H1 (cell line): ENCODE data around the gene NXPH3. TPM values are rescaled to one million over a fixed set of nuclear protein-coding genes. Genes with fewer than 3 reads are reported as not detected.

ENCODE experiments used
- ATF3 ChIP-seq: IDR thresholded peaks from 2 replicates; pipeline ENCODE4 v1.6.1; 2011; ENCODE audit warnings: low read depth, mild to moderate bottlenecking, low read length; ENCODE audit not compliant: insufficient read depth
- CBX5 ChIP-seq: fragments of 300-800, 300-1000 bp; sonication (generic); IDR thresholded peaks from 2 replicates; pipeline ENCODE4 v1.7.1; 2016; ENCODE audit warnings: antibody characterized with exemption, low read length, low read depth
- CHD2 ChIP-seq: IDR thresholded peaks from 2 replicates; pipeline ENCODE4 v1.6.1; 2012; ENCODE audit warnings: low read length, improper control_type of control experiment
- CHD7 ChIP-seq: fragments of 300-600 bp; sonication (generic); IDR thresholded peaks from 2 replicates; pipeline ENCODE4 v1.7.1; 2012; ENCODE audit warnings: low read length, moderate library complexity, mild to moderate bottlenecking, inconsistent platforms; ENCODE audit not compliant: insufficient replicate concordance
- TCF12 ChIP-seq: IDR thresholded peaks from 2 replicates; pipeline ENCODE4 v1.6.1; 2011; ENCODE audit warnings: low read depth, mild to moderate bottlenecking, low read length
- polyA plus RNA-seq, 7 experiments: library from polyadenylated mRNA; depleted of rRNA in 3 of 7; stranded (reverse) in 5 of 7; unstranded in 2 of 7; fragments of >200 nt in 5 of 7; fragments of 200-250 nt in 2 of 7; gene quantifications; 1 replicate in 5 of 7; 2 replicates in 1 of 7; 4 replicates in 1 of 7; pipeline versions ENCODE4 v1.2.1 to v1.2.3, GENCODE V29; 2011 to 2013; ENCODE audit warnings: missing spikeins in 2 of 7, mixed read lengths in 2 of 7
- total RNA-seq: library from RNA; stranded (reverse); fragmentation: NEBNext Ultra II Directional; extraction: Animal tissue kit (Norgen Biotek cat#: 25700); gene quantifications from 2 replicates; pipeline ENCODE4 v1.2.1, GENCODE V29; 2021
- TF ChIP-seq, protein P1 (sequence below): IDR thresholded peaks from 2 replicates; pipeline ENCODE4 v1.6.1; 2012; ENCODE audit warnings: low read length, inconsistent platforms
- TF ChIP-seq, protein P2 (sequence below): IDR thresholded peaks from 2 replicates; pipeline ENCODE4 v1.6.1; 2012; ENCODE audit warnings: inconsistent platforms

The NXPH3 gene
- total and polyA plus RNA-seq, 2 of the 8 experiments (the other 6 are each of a cell fraction or from before 2014, with no cell fraction given), result 2.5 to 3.7 TPM

DNA sequence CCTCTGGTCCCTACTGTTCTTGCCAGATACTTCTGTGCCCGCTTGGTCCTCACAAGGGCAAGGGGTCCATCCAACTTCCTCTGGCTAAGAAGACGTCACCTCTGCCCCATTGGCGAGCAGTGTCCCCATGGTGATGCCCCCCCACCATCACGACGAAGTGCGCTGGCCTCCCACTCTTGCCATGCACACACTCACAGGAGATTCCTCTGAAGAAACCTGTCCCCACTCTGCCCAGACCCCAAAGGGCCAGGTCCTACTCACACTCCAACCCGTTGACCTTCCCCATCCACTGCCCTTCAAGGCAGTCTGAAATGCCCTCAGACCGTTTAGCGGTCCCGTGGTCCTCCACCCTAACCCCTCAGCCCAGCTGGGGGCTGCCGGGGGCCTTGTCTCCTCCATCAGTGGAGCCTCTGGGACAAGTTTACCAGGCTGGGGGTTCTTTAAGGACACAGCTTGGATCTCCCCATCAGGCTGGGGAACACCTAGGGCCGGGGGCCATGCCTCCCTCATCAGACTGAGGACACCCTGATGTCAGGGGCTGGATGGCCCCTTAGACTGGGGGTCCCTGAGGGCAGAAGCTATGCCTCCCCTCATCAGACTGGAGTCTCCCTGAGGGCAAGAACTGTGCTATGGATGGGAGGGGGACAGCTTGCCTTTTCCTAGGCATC lies 6.5 kb downstream of the NXPH3 start (continued):
- TF ChIP-seq CHD7, result no peak
- TF ChIP-seq, protein P1, sequence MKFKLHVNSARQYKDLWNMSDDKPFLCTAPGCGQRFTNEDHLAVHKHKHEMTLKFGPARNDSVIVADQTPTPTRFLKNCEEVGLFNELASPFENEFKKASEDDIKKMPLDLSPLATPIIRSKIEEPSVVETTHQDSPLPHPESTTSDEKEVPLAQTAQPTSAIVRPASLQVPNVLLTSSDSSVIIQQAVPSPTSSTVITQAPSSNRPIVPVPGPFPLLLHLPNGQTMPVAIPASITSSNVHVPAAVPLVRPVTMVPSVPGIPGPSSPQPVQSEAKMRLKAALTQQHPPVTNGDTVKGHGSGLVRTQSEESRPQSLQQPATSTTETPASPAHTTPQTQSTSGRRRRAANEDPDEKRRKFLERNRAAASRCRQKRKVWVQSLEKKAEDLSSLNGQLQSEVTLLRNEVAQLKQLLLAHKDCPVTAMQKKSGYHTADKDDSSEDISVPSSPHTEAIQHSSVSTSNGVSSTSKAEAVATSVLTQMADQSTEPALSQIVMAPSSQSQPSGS, result no peak
- TF ChIP-seq, protein P2, sequence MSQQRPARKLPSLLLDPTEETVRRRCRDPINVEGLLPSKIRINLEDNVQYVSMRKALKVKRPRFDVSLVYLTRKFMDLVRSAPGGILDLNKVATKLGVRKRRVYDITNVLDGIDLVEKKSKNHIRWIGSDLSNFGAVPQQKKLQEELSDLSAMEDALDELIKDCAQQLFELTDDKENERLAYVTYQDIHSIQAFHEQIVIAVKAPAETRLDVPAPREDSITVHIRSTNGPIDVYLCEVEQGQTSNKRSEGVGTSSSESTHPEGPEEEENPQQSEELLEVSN, result no peak
- TF ChIP-seq CHD2, result no peak
- no peak for TF ChIP-seq ATF3
- no peak for TF ChIP-seq CBX5
- no peak for TF ChIP-seq TCF12
